H1 (cell line): Measurements from ENCODE around the gene ZBTB34. TPM values are rescaled to one million over a fixed set of nuclear protein-coding genes. Genes with fewer than 3 reads are reported as not detected.

ENCODE experiments used
- BRCA1 ChIP-seq: IDR thresholded peaks from 2 replicates; pipeline ENCODE4 v1.6.1; 2012; ENCODE audit warnings: low read depth, low read length, improper control_type of control experiment
- CEBPB ChIP-seq: IDR thresholded peaks from 2 replicates; pipeline ENCODE4 v1.6.1; 2012; ENCODE audit warnings: low read depth, low read length
- RBBP5 ChIP-seq: IDR thresholded peaks from 2 replicates; pipeline ENCODE4 v1.7.1; 2012; ENCODE audit warnings: low read depth, mild to moderate bottlenecking, inconsistent platforms, low read length, moderate library complexity, borderline replicate concordance
- polyA plus RNA-seq, 7 experiments: library from polyadenylated mRNA; depleted of rRNA in 3 of 7; stranded (reverse) in 5 of 7; unstranded in 2 of 7; fragments of >200 nt in 5 of 7; fragments of 200-250 nt in 2 of 7; gene quantifications; 1 replicate in 5 of 7; 2 replicates in 1 of 7; 4 replicates in 1 of 7; pipeline versions ENCODE4 v1.2.1 to v1.2.3, GENCODE V29; 2011 to 2013; ENCODE audit warnings: missing spikeins in 2 of 7, mixed read lengths in 2 of 7
- total RNA-seq: library from RNA; stranded (reverse); fragmentation: NEBNext Ultra II Directional; extraction: Animal tissue kit (Norgen Biotek cat#: 25700); gene quantifications from 2 replicates; pipeline ENCODE4 v1.2.1, GENCODE V29; 2021
- TF ChIP-seq, protein P1 (sequence below): IDR thresholded peaks from 2 replicates; pipeline ENCODE4 v1.6.1; 2011; ENCODE audit warnings: low read depth, mild to moderate bottlenecking, low read length; ENCODE audit not compliant: insufficient read depth
- TF ChIP-seq, protein P2 (sequence below): IDR thresholded peaks from 2 replicates; pipeline ENCODE4 v1.6.1; 2012; ENCODE audit warnings: low read length, inconsistent platforms

ZBTB34 gene
- total and polyA plus RNA-seq, 2 of the 8 experiments (the other 6 are each of a cell fraction or from before 2014, with no cell fraction given), result 8.2 to 15.9 TPM

DNA sequence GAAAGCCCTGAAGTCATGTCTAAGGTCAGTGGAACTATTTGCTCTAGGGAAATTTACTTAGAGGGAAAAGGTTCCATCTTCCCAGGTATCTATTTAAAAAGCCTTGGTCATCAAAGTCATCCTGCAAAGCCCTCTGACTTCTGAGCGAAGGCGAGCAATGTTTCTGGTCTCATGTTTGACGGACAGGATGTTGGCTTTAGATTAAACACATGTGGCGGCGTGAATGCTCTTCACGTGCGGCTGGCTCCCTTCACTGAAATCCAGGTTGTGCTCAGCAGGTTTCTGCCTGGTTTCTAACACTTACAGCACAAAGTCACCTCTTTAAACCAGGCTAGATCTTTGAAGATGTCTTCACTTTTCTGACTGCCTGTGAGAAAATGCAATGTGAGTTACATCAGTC is 5.7 kb upstream of the ZBTB34 start (continued):
- TF ChIP-seq, protein P1, sequence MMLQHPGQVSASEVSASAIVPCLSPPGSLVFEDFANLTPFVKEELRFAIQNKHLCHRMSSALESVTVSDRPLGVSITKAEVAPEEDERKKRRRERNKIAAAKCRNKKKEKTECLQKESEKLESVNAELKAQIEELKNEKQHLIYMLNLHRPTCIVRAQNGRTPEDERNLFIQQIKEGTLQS, result no peak
- TF ChIP-seq, protein P2, sequence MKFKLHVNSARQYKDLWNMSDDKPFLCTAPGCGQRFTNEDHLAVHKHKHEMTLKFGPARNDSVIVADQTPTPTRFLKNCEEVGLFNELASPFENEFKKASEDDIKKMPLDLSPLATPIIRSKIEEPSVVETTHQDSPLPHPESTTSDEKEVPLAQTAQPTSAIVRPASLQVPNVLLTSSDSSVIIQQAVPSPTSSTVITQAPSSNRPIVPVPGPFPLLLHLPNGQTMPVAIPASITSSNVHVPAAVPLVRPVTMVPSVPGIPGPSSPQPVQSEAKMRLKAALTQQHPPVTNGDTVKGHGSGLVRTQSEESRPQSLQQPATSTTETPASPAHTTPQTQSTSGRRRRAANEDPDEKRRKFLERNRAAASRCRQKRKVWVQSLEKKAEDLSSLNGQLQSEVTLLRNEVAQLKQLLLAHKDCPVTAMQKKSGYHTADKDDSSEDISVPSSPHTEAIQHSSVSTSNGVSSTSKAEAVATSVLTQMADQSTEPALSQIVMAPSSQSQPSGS, result no peak
- TF ChIP-seq BRCA1 (no peak), CEBPB (no peak), RBBP5 (no peak)
